Erythroblast (primary cell): ENCODE measurements around the gene PNPLA5.

Experiments
- GATA1 ChIP-seq: IDR thresholded peaks from 2 replicates; pipeline ENCODE4 v1.6.1; 2011; ENCODE audit warnings: low read depth, mild to moderate bottlenecking, control low read depth, low read length, moderate library complexity
- POLR2A ChIP-seq: IDR thresholded peaks from 2 replicates; pipeline ENCODE4 v1.6.1; 2011; ENCODE audit warnings: mild to moderate bottlenecking, low read length

GRCh38 chr22:43889860-43890253 lies 2.0 kb downstream of the PNPLA5 start:
- TF ChIP-seq POLR2A (no peak), GATA1 (no peak)
